ENCODE measurements around the gene GAL3ST2.
"Not testable (repeated sequence)": the region's sequence is repeated elsewhere in the genome, so short reads cannot be mapped to it uniquely, and the experiment has no call there.

The GAL3ST2 gene

GRCh38 chr2:241777686-241778627 is 1.3 kb downstream of the GAL3ST2 start:
- TF ChIP-seq CTCF (IDR thresholded peaks at IDR 0.05; ENCODE audit: control insufficient read depth, extremely low read depth, insufficient read depth), result no peak
- no peak overlapping the region for H3K4me3 ChIP-seq (ENCODE audit: low read depth, low read length)
- DNase-seq (ENCODE audit: low read depth), result no peak

GRCh38 chr2:241780939-241781569 is 4.4 kb downstream of the GAL3ST2 start:
- no peak for DNase-seq (ENCODE audit: low read depth)
- H3K4me3 ChIP-seq (ENCODE audit: low read depth, low read length), result no peak overlapping the region
- no peak for TF ChIP-seq CTCF (IDR thresholded peaks at IDR 0.05; ENCODE audit: control insufficient read depth, extremely low read depth, insufficient read depth)

- not testable (repeated sequence) for H3K4me3 ChIP-seq (ENCODE audit: low read depth, low read length); DNase-seq (ENCODE audit: low read depth)
Measured at GRCh38 chr2:241782053-241782452, 5.4 kb downstream of the GAL3ST2 start.

GRCh38 chr2:241788135-241788534 is 11.5 kb downstream of the GAL3ST2 start:
- H3K4me3 ChIP-seq (ENCODE audit: low read depth, low read length), result no peak overlapping the region
- TF ChIP-seq CTCF (IDR thresholded peaks at IDR 0.05; ENCODE audit: control insufficient read depth, extremely low read depth, insufficient read depth), result no peak
- DNase-seq (ENCODE audit: low read depth), result no peak

- no peak for TF ChIP-seq CTCF (IDR thresholded peaks at IDR 0.05; ENCODE audit: control insufficient read depth, extremely low read depth, insufficient read depth)
- DNase-seq (ENCODE audit: low read depth), result no peak
- H3K4me3 ChIP-seq (ENCODE audit: low read depth, low read length), result no peak overlapping the region
Measured at GRCh38 chr2:241788572-241788971, 11.9 kb downstream of the GAL3ST2 start.

- DNase-seq (ENCODE audit: low read depth); H3K4me3 ChIP-seq (ENCODE audit: low read depth, low read length): not testable (repeated sequence)
Measured at GRCh38 chr2:241791385-241791784, 14.8 kb downstream of the GAL3ST2 start.

- no peak for TF ChIP-seq CTCF (IDR thresholded peaks at IDR 0.05; ENCODE audit: control insufficient read depth, extremely low read depth, insufficient read depth)
- DNase-seq (ENCODE audit: low read depth), result no peak
- H3K4me3 ChIP-seq (ENCODE audit: low read depth, low read length), result no peak overlapping the region
Measured at GRCh38 chr2:241793385-241793784, 16.8 kb downstream of the GAL3ST2 start.
